ENCODE data around the gene CD79B. TPM values are rescaled to one million over a fixed set of nuclear protein-coding genes. Genes with fewer than 3 reads are reported as not detected.

Gene CD79B
- polyA plus RNA-seq, 1 of the 3 experiments (the other 2 are of a cell fraction) = 0.10 TPM

DNA sequence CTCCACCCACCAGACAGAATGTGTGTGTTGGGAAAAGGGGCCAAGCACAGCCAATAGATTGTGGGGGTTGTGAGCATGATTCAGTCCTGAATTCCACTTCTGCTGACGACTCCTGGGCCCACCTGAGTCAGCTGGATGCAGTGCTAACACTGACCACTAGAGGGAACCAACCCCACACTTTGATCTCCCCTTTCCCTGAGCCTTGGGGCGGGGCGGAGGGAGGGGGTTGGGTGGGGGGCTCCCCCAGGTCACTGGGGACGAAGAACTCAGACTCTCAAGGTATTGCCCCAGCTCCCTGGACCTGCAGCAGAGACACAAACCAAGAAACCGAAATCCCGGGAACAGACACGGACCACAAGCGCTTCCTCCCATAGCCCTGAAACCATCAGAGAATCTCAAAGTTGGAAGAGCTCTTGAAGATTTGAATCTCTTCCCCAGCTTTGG is 20.5 kb downstream of the CD79B start:
- no peaks in the 10 kb centered on the region for H3K9me2 ChIP-seq
- TF ChIP-seq, protein P1, sequence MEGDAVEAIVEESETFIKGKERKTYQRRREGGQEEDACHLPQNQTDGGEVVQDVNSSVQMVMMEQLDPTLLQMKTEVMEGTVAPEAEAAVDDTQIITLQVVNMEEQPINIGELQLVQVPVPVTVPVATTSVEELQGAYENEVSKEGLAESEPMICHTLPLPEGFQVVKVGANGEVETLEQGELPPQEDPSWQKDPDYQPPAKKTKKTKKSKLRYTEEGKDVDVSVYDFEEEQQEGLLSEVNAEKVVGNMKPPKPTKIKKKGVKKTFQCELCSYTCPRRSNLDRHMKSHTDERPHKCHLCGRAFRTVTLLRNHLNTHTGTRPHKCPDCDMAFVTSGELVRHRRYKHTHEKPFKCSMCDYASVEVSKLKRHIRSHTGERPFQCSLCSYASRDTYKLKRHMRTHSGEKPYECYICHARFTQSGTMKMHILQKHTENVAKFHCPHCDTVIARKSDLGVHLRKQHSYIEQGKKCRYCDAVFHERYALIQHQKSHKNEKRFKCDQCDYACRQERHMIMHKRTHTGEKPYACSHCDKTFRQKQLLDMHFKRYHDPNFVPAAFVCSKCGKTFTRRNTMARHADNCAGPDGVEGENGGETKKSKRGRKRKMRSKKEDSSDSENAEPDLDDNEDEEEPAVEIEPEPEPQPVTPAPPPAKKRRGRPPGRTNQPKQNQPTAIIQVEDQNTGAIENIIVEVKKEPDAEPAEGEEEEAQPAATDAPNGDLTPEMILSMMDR (IDR thresholded peaks at IDR 0.05) = peak; percentile 70
- no peak for TF ChIP-seq GATA2 (CRISPR knock-in tag; IDR thresholded peaks at IDR 0.05)
- no peak for TF ChIP-seq MXI1 (IDR thresholded peaks at IDR 0.05; ENCODE audit: low read depth, low read length)
- TF ChIP-seq, protein P2, sequence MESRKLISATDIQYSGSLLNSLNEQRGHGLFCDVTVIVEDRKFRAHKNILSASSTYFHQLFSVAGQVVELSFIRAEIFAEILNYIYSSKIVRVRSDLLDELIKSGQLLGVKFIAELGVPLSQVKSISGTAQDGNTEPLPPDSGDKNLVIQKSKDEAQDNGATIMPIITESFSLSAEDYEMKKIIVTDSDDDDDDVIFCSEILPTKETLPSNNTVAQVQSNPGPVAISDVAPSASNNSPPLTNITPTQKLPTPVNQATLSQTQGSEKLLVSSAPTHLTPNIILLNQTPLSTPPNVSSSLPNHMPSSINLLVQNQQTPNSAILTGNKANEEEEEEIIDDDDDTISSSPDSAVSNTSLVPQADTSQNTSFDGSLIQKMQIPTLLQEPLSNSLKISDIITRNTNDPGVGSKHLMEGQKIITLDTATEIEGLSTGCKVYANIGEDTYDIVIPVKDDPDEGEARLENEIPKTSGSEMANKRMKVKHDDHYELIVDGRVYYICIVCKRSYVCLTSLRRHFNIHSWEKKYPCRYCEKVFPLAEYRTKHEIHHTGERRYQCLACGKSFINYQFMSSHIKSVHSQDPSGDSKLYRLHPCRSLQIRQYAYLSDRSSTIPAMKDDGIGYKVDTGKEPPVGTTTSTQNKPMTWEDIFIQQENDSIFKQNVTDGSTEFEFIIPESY (IDR thresholded peaks at IDR 0.05; ENCODE audit: borderline replicate concordance, low read depth) = no peak
- TF ChIP-seq, protein P3, sequence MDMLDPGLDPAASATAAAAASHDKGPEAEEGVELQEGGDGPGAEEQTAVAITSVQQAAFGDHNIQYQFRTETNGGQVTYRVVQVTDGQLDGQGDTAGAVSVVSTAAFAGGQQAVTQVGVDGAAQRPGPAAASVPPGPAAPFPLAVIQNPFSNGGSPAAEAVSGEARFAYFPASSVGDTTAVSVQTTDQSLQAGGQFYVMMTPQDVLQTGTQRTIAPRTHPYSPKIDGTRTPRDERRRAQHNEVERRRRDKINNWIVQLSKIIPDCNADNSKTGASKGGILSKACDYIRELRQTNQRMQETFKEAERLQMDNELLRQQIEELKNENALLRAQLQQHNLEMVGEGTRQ (IDR thresholded peaks at IDR 0.05; ENCODE audit: borderline replicate concordance, low read depth, low read length) = no peak
- no peak for TF ChIP-seq NRF1 (IDR thresholded peaks at IDR 0.05; ENCODE audit: low read depth, low read length)
- TF ChIP-seq, protein P4, sequence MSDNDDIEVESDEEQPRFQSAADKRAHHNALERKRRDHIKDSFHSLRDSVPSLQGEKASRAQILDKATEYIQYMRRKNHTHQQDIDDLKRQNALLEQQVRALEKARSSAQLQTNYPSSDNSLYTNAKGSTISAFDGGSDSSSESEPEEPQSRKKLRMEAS (IDR thresholded peaks at IDR 0.05; ENCODE audit: low read depth) = no peak
- no peak for TF ChIP-seq EP300 (IDR thresholded peaks at IDR 0.05; ENCODE audit: borderline replicate concordance in 1 of 2, low read depth in 1 of 2, low read length in 1 of 2)
- TF ChIP-seq JUND (IDR thresholded peaks at IDR 0.05) = no peak
- TF ChIP-seq TCF12 (IDR thresholded peaks at IDR 0.05) = no peak
- TF ChIP-seq RXRA (IDR thresholded peaks at IDR 0.05; ENCODE audit: borderline replicate concordance, low read depth) = no peak
- TF ChIP-seq SMC3 (IDR thresholded peaks at IDR 0.05; ENCODE audit: low read depth, low read length) = peak; percentile 30; the same call in 1 of the 2 replicates
- TF ChIP-seq SIN3A (IDR thresholded peaks at IDR 0.05; ENCODE audit: borderline replicate concordance, low read depth, low read length) = no peak
- TF ChIP-seq, protein P5, sequence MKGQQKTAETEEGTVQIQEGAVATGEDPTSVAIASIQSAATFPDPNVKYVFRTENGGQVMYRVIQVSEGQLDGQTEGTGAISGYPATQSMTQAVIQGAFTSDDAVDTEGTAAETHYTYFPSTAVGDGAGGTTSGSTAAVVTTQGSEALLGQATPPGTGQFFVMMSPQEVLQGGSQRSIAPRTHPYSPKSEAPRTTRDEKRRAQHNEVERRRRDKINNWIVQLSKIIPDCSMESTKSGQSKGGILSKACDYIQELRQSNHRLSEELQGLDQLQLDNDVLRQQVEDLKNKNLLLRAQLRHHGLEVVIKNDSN (IDR thresholded peaks at IDR 0.05; ENCODE audit: borderline replicate concordance, low read depth) = no peak
- no peak for TF ChIP-seq FOXJ3 (CRISPR knock-in tag; IDR thresholded peaks at IDR 0.05)
- TF ChIP-seq, protein P6, sequence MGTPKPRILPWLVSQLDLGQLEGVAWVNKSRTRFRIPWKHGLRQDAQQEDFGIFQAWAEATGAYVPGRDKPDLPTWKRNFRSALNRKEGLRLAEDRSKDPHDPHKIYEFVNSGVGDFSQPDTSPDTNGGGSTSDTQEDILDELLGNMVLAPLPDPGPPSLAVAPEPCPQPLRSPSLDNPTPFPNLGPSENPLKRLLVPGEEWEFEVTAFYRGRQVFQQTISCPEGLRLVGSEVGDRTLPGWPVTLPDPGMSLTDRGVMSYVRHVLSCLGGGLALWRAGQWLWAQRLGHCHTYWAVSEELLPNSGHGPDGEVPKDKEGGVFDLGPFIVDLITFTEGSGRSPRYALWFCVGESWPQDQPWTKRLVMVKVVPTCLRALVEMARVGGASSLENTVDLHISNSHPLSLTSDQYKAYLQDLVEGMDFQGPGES (IDR thresholded peaks at IDR 0.05; ENCODE audit: low read depth, low read length) = no peak
- no peak for TF ChIP-seq MEF2A (IDR thresholded peaks at IDR 0.05; ENCODE audit: borderline replicate concordance, low read depth)
- TF ChIP-seq RAD21 (IDR thresholded peaks at IDR 0.05; ENCODE audit: low read length) = peak; percentile 62
- no peaks in the 10 kb centered on the region for H3K36me3 ChIP-seq (replicated peaks in 1 of 2; ENCODE audit: control insufficient read depth in 1 of 2, insufficient read depth in 2 of 2, low read length in 1 of 2)
- POLR2A ChIA-PET = interaction anchor here (0.6 kb wide), 1 partner anchor 371 kb away, joined by 5 read pairs; no protein-coding TSS in a partner anchor
- peaks cover 43% of the 10 kb centered on the region for H3K27me3 ChIP-seq (ENCODE audit: insufficient read depth)
- no peak overlapping the region for H3K4me2 ChIP-seq
- H3K9ac ChIP-seq = no peak overlapping the region
- CTCF ChIA-PET = interaction anchor here (0.6 to 4.6 kb wide), 50 partner anchors 8 to 486 kb away, joined by 3 to 88 read pairs (median 5); partner anchors contain the start of genes GH2 and ICAM2
- no peak overlapping the region for H2AFZ ChIP-seq (ENCODE audit: low read depth)
- H3F3A ChIP-seq (replicated peaks; ENCODE audit: insufficient read depth) = no peaks in the 10 kb centered on the region
- DNase-seq = peak; percentile 88
- no peaks in the 10 kb centered on the region; a peak in 1 of 4 replicates for H3K4me1 ChIP-seq (ENCODE audit: control insufficient read depth in 1 of 2, insufficient read depth in 2 of 2, low read depth in 1 of 2, low read length in 1 of 2)
- no peaks in the 10 kb centered on the region for H3K79me2 ChIP-seq (ENCODE audit: insufficient read depth)
- no peaks in the 10 kb centered on the region for H3K9me3 ChIP-seq
- H3K27ac ChIP-seq (ENCODE audit: low read depth in 2 of 2, low read length in 1 of 2) = no peak overlapping the region
- H3K4me3 ChIP-seq (ENCODE audit: low read depth in 2 of 2, low read length in 1 of 2) = no peak overlapping the region
- no peaks in the 10 kb centered on the region for H4K20me1 ChIP-seq (ENCODE audit: insufficient read depth)
- WGBS (ENCODE audit: low lambda C conversion rate) = 55% methylated on average over 6 of the region's 8 CpGs
